ENCODE data around the gene CRBN.

DNA sequence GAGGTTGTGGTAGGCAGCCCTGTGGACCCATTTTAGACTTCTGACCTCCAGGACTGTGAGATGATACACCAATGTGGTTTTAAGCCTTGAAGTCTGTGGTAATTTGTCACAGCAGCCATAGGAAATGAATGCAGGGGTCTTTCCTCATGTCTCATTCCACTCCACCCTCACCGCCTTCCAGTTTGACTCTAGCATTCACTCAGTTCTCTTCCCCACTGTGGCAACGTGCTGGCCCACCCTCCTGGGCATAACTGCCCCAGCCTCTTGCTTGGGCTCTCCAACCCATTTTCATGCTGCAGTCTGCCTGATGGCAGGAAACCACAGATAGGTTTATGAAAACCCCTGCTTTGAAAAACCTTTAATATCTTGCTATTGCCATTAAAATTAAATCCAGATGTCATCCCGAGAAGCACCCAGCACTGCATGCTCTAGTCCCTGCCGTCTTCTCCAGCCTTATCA is 60.1 kb downstream of the CRBN start:
- TF ChIP-seq, protein P1, sequence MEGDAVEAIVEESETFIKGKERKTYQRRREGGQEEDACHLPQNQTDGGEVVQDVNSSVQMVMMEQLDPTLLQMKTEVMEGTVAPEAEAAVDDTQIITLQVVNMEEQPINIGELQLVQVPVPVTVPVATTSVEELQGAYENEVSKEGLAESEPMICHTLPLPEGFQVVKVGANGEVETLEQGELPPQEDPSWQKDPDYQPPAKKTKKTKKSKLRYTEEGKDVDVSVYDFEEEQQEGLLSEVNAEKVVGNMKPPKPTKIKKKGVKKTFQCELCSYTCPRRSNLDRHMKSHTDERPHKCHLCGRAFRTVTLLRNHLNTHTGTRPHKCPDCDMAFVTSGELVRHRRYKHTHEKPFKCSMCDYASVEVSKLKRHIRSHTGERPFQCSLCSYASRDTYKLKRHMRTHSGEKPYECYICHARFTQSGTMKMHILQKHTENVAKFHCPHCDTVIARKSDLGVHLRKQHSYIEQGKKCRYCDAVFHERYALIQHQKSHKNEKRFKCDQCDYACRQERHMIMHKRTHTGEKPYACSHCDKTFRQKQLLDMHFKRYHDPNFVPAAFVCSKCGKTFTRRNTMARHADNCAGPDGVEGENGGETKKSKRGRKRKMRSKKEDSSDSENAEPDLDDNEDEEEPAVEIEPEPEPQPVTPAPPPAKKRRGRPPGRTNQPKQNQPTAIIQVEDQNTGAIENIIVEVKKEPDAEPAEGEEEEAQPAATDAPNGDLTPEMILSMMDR (IDR thresholded peaks at IDR 0.05), result no peak
- TF ChIP-seq POLR2A (IDR thresholded peaks at IDR 0.05), result no peak
